Measurements from ENCODE around the gene CDPF1. TPM values are rescaled to one million over a fixed set of nuclear protein-coding genes. Genes with fewer than 3 reads are reported as not detected.

The CDPF1 gene
- polyA plus RNA-seq, 1 donor (not counting 4 experiments of a cell fraction or from before 2014, with no cell fraction given), result 5.9 TPM

DNA sequence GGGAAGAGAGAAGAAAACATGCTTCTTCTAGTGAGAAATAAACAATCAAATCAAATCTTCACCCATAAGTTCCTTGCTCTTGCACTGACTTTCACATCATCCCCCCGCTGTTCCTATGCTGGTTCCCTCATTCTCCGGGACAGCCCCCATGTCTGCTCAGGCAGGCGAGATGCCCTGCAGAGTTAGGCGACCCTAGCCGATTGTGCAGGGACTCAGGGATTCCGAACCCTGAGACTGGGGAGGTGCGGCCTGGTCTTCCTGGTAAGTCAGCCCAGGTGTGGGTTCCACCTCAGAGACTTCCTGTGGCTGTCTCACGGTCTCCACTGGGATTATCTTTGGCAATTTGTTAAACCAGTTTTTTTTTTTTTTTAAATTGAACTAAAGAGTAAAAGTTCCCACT, 24.3 kb upstream of the CDPF1 start:
- no peak for FAIRE-seq
- peaks cover 20 to 24% of the 10 kb centered on the region in 2 experiments for H3K36me3 ChIP-seq (ENCODE audit: control insufficient read depth in 2 of 2, extremely low read depth in 1 of 2, insufficient read depth in 2 of 2, low read length in 2 of 2)
- dilution Hi-C loops (cut with MboI; ENCODE audit: extremely low pct_ligation_motif_present, low sequenced_read_pairs), result no loop called here

DNA sequence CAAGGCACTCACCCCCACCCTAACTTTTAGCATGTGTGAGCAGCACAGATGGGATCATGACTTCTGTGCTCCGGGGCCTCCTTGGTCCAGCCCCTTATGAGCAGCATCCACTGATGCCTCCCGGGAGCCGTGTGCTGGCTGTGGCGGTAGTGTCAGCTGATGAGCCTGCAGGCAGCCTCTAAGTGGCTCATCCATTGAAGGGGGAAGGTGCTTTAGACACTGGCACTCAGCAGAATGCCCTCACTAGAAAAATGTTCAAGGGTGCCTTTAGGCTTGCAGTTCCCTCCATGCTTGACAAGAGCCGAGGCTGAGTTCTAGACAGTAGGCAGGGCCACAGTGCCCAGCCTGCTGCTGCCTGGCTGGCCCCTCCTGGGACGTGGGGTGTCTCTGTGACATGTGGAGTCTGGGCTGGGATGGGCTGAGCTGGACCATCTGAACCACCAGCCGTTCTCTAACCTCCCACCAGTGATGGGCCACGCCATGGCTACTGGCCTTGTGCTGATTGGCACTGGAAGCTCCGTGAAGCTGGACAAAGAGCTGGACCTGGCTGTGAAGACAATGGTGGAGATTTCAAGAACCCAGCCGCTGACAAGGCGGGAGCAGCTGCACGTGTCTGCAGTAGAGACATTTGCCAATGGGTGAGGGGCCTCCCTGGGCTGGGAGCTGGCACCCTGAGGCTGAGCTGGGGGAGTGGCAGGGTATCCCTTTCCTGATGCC, 23.5 kb upstream of the CDPF1 start:
- DNase-seq (ENCODE audit: low read depth, low spot score), result no peak
- peaks cover 15 to 24% of the 10 kb centered on the region in 2 experiments for H3K36me3 ChIP-seq (ENCODE audit: control insufficient read depth in 2 of 2, extremely low read depth in 1 of 2, insufficient read depth in 2 of 2, low read length in 2 of 2)
- no peak overlapping the region for H3K27ac ChIP-seq (ENCODE audit: control insufficient read depth, insufficient read depth, low read length)
- H3K9me3 ChIP-seq (ENCODE audit: control insufficient read depth, low read depth, low read length), result no peaks in the 10 kb centered on the region
- H3K79me2 ChIP-seq (ENCODE audit: control insufficient read depth, insufficient read depth, low read length), result no peaks in the 10 kb centered on the region
- H2AFZ ChIP-seq (ENCODE audit: control insufficient read depth, low read length), result no peak overlapping the region
- H4K20me1 ChIP-seq (ENCODE audit: control insufficient read depth, extremely low read depth, insufficient read depth, low read length), result no peaks in the 10 kb centered on the region
- no peak overlapping the region for H3K4me2 ChIP-seq (ENCODE audit: control insufficient read depth, extremely low read depth, insufficient read depth, low read depth, low read length)
- no peak for FAIRE-seq
- H3K4me1 ChIP-seq (ENCODE audit: control insufficient read depth, extremely low read depth, insufficient read depth, low read length), result no peaks in the 10 kb centered on the region
- no peak overlapping the region for H3K9ac ChIP-seq (ENCODE audit: control insufficient read depth, extremely low read depth, insufficient read depth, low read length)
- no peaks in the 10 kb centered on the region for H3K9me1 ChIP-seq (ENCODE audit: control insufficient read depth, extremely low read depth, insufficient read depth, low read length)
- dilution Hi-C loops (cut with MboI; ENCODE audit: extremely low pct_ligation_motif_present, low sequenced_read_pairs), result no loop called here
- no peak overlapping the region for H3K4me3 ChIP-seq (ENCODE audit: control insufficient read depth in 2 of 3, extremely low read depth in 1 of 3, insufficient read depth in 2 of 3, low read depth in 1 of 3, low read length in 3 of 3)
- TF ChIP-seq, protein P1, sequence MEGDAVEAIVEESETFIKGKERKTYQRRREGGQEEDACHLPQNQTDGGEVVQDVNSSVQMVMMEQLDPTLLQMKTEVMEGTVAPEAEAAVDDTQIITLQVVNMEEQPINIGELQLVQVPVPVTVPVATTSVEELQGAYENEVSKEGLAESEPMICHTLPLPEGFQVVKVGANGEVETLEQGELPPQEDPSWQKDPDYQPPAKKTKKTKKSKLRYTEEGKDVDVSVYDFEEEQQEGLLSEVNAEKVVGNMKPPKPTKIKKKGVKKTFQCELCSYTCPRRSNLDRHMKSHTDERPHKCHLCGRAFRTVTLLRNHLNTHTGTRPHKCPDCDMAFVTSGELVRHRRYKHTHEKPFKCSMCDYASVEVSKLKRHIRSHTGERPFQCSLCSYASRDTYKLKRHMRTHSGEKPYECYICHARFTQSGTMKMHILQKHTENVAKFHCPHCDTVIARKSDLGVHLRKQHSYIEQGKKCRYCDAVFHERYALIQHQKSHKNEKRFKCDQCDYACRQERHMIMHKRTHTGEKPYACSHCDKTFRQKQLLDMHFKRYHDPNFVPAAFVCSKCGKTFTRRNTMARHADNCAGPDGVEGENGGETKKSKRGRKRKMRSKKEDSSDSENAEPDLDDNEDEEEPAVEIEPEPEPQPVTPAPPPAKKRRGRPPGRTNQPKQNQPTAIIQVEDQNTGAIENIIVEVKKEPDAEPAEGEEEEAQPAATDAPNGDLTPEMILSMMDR (optimal IDR thresholded peaks at IDR 0.05 in 1 of 3, IDR thresholded peaks at IDR 0.05 in 1 of 3, conservative IDR thresholded peaks at IDR 0.05 in 1 of 3; ENCODE audit: extremely low read depth in 1 of 3, insufficient read depth in 2 of 3, low read length in 3 of 3), result no peak
- TF ChIP-seq EZH2 (IDR thresholded peaks at IDR 0.05; ENCODE audit: low read length), result no peak
- H3K27me3 ChIP-seq (ENCODE audit: control insufficient read depth, extremely low read depth, insufficient read depth, low read length), result no peaks in the 10 kb centered on the region

More for the DNA sequence above, 24.3 kb upstream of the CDPF1 start:
- H2AFZ ChIP-seq (ENCODE audit: control insufficient read depth, low read length), result no peak overlapping the region
- H3K9ac ChIP-seq (ENCODE audit: control insufficient read depth, extremely low read depth, insufficient read depth, low read length), result no peak overlapping the region
- H3K9me1 ChIP-seq (ENCODE audit: control insufficient read depth, extremely low read depth, insufficient read depth, low read length), result no peaks in the 10 kb centered on the region
- no peaks in the 10 kb centered on the region for H4K20me1 ChIP-seq (ENCODE audit: control insufficient read depth, extremely low read depth, insufficient read depth, low read length)
- no peak overlapping the region for H3K4me3 ChIP-seq (ENCODE audit: control insufficient read depth in 2 of 3, extremely low read depth in 1 of 3, insufficient read depth in 2 of 3, low read depth in 1 of 3, low read length in 3 of 3)
- no peak overlapping the region for H3K27ac ChIP-seq (ENCODE audit: control insufficient read depth, insufficient read depth, low read length)
- H3K4me2 ChIP-seq (ENCODE audit: control insufficient read depth, extremely low read depth, insufficient read depth, low read depth, low read length), result no peak overlapping the region
- H3K27me3 ChIP-seq (ENCODE audit: control insufficient read depth, extremely low read depth, insufficient read depth, low read length), result no peaks in the 10 kb centered on the region
- H3K79me2 ChIP-seq (ENCODE audit: control insufficient read depth, insufficient read depth, low read length), result no peaks in the 10 kb centered on the region
- H3K4me1 ChIP-seq (ENCODE audit: control insufficient read depth, extremely low read depth, insufficient read depth, low read length), result no peaks in the 10 kb centered on the region
- TF ChIP-seq, protein P1 (optimal IDR thresholded peaks at IDR 0.05 in 1 of 3, IDR thresholded peaks at IDR 0.05 in 1 of 3, conservative IDR thresholded peaks at IDR 0.05 in 1 of 3; ENCODE audit: extremely low read depth in 1 of 3, insufficient read depth in 2 of 3, low read length in 3 of 3), result no peak
- no peak for TF ChIP-seq EZH2 (IDR thresholded peaks at IDR 0.05; ENCODE audit: low read length)
- DNase-seq (ENCODE audit: low read depth, low spot score), result no peak
- H3K9me3 ChIP-seq (ENCODE audit: control insufficient read depth, low read depth, low read length), result no peaks in the 10 kb centered on the region

Data from keratinocyte (primary cell).